Spinal cord (tissue), 10 donors: Measurements from ENCODE around the gene UBE2D2. TPM values are rescaled to one million over a fixed set of nuclear protein-coding genes. Genes with fewer than 3 reads are reported as not detected.
A peak's percentile ranks its signal among the peaks of the same experiment; 100 is the strongest.
"Not testable (repeated sequence)": the region's sequence is repeated elsewhere in the genome, so short reads cannot be mapped to it uniquely, and the experiment has no call there.

ENCODE experiments used
- DNase-seq, 6 donors: peaks; one replicate each; pipeline versions ENCODE4 v3.0.0 to v3.0.0-alpha.2; 2013 to 2015; ENCODE audit warnings: low spot score in 6 of 6, low read depth in 4 of 6
- H3K27ac ChIP-seq: one replicate; pipeline ENCODE4 v1.5.1; 2013; ENCODE audit warnings: low read depth, low read length, control low read depth
- H3K27me3 ChIP-seq: one replicate; pipeline ENCODE4 v1.6.1; 2013; ENCODE audit warnings: low read length; ENCODE audit not compliant: control insufficient read depth, insufficient read depth
- H3K36me3 ChIP-seq: one replicate; pipeline ENCODE4 v1.6.1; 2013; ENCODE audit warnings: low read length; ENCODE audit not compliant: control insufficient read depth, insufficient read depth
- H3K4me1 ChIP-seq: one replicate; pipeline ENCODE4 v1.6.1; 2013; ENCODE audit warnings: low read length; ENCODE audit not compliant: control insufficient read depth, insufficient read depth
- H3K4me3 ChIP-seq: one replicate; pipeline ENCODE4 v1.5.1; 2013; ENCODE audit warnings: low read depth, low read length, control low read depth
- H3K9me3 ChIP-seq: one replicate; pipeline ENCODE4 v1.6.1; 2013; ENCODE audit warnings: low read length; ENCODE audit not compliant: control insufficient read depth, insufficient read depth
- WGBS: methylation state at CpG from one replicate; pipeline ENCODE4 v1.1.5; 2013; ENCODE audit warnings: missing lambda C conversion rate; ENCODE audit not compliant: insufficient coverage; 5-methylcytosine and 5-hydroxymethylcytosine counted together
- polyA plus RNA-seq, 2 donors: library from polyadenylated mRNA; unstranded; fragments of 120-200 nt; gene quantifications; one replicate each; pipeline ENCODE4 v1.2.1, GENCODE V29; 2013; ENCODE audit not compliant: insufficient read length in 2 of 2
- total RNA-seq, 2 donors: library from RNA; depleted of rRNA in 1 of 2; stranded (reverse); fragments of 120-200 nt in 1 of 2; fragments of >200 nt in 1 of 2; gene quantifications; one replicate each; pipeline versions ENCODE4 v1.2.3 to v1.2.4, GENCODE V29; 2013 to 2014
- donor health status: healthy.

The UBE2D2 gene
- total and polyA plus RNA-seq, 4 donors = 108 to 185 (median 140) TPM

DNA sequence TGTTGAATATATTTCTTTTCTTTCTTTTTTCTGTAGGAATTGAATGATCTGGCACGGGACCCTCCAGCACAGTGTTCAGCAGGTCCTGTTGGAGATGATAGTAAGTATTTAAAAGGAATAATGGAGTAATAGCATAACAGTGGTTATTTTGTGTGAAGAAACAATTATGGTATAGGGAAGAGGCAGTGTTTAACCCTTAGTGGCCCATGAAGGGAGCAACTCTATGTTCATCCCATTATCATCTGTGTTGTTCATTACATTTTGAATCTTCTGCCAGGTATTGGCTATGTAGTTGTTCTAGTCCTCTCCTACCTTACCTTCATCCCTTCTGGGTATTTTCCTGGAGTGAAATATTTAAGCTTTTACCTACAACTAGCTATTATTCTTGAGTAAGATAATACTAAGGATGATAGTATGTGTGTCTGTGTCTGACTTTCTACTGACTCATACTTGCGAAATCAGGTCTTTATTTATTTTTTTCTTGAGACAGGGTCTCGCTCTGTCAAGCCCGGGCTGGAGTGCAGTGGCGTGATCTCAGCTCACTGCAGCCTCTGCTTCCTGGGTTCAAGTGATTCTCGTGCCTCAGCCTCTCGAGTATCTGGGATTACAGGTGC lies 39.3 kb downstream of the UBE2D2 start:
- Histone ChIP-seq H3K27ac (no peak overlapping the region), H3K9me3 (no peaks in the 10 kb centered on the region), H3K36me3 (peaks cover 33% of the 10 kb centered on the region), H3K4me3 (no peak overlapping the region), H3K4me1 (no peaks in the 10 kb centered on the region), H3K27me3 (no peaks in the 10 kb centered on the region)
- DNase-seq = no peak
- WGBS = 100% methylated on average over 7 of the region's 7 CpGs

DNA sequence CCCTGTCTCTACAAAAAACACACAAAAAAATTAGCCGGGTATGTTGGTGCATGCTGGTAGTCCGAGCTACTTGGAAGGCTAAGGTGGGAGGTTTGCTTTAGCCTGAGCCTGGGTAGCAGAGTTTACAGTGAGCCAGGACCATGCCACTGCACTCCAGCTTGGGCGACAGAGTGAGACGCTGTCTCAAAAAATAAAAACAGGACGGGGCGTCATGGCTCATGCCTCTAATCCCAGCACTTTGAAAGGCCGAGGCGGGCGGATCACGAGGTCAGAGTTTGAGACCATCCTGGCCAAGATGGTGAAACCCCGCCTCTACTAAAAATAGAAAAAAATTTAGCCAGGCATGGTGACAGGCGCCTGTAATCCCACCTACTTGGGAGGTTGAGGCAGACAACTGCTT lies 40.3 kb downstream of the UBE2D2 start:
- Histone ChIP-seq H3K9me3 (no peaks in the 10 kb centered on the region), H3K4me1 (no peaks in the 10 kb centered on the region), H3K4me3 (no peak overlapping the region), H3K36me3 (peaks cover 39% of the 10 kb centered on the region), H3K27ac (no peak overlapping the region), H3K27me3 (no peaks in the 10 kb centered on the region)
- no peak for DNase-seq
- 96% methylated on average over 10 of the region's 12 CpGs for WGBS

- H3K36me3 ChIP-seq = peaks cover 39% of the 10 kb centered on the region
- DNase-seq, H3K4me3 ChIP-seq, H3K27me3 ChIP-seq, H3K9me3 ChIP-seq, H3K4me1 ChIP-seq, H3K27ac ChIP-seq: not testable (repeated sequence)
- 93% methylated on average over 9 of the region's 9 CpGs for WGBS
These were observed 40.8 kb downstream of the UBE2D2 start for GRCh38 chr5:139601948-139602347.

- Histone ChIP-seq H3K36me3 (peaks cover 36% of the 10 kb centered on the region), H3K4me3 (no peak overlapping the region), H3K4me1 (peaks cover 4% of the 10 kb centered on the region), H3K9me3 (no peaks in the 10 kb centered on the region), H3K27me3 (no peaks in the 10 kb centered on the region), H3K27ac (no peak overlapping the region)
- WGBS = 97% methylated on average over 5 of the region's 8 CpGs
- peak in 1 of 6 donors; percentile 13 for DNase-seq
These were observed 44.7 kb downstream of the UBE2D2 start for GRCh38 chr5:139605887-139606286.

DNA sequence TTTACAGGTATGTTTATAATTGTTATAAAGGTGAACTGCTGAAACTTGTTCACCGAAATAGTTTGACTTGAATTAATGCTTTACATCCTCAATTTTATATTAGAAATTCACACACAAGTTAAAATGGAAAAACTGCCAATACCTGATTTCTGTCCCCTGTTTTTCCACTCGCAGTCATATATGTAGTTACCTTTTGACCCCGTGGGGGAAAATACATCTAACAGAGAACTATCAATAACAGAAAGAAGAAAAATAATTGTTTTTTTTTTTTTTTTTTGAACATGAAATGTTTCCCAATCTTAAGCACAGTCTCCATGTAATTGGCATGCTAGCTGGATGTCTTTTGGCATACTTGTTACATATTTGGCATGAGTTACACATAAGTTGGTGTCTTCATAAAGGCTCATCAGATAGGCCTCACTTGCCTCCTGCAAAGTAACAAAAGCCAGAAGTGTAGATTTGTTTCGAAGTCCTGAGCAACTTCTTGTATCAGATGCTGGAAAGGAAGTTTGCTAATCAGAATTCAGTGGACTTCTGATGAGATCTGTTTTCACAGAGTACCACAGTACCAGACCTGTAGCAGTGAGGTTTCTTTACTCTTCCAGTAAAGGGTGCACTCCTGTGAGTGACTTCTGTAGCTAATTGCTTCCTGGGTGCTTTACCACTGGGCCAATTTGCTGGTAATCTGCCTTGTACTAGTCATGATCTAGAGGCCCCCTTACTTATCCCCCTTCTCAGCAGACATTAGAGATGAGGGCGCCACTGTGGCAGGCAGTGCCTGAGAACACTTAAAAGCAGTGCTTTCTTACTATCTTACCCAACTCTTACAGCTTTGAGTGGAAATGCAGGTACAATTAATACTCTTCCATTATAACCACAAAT lies 50.8 kb downstream of the UBE2D2 start:
- peak in 1 of 6 donors; percentile 9 for DNase-seq
- no CpG with 5 or more reads among the region's 5 CpGs for WGBS
- H3K27ac ChIP-seq = no peak overlapping the region
- no peaks in the 10 kb centered on the region for H3K27me3 ChIP-seq
- peaks cover 9% of the 10 kb centered on the region for H3K36me3 ChIP-seq
- H3K9me3 ChIP-seq = no peaks in the 10 kb centered on the region
- no peak overlapping the region for H3K4me3 ChIP-seq
- peaks cover 4% of the 10 kb centered on the region for H3K4me1 ChIP-seq

DNA sequence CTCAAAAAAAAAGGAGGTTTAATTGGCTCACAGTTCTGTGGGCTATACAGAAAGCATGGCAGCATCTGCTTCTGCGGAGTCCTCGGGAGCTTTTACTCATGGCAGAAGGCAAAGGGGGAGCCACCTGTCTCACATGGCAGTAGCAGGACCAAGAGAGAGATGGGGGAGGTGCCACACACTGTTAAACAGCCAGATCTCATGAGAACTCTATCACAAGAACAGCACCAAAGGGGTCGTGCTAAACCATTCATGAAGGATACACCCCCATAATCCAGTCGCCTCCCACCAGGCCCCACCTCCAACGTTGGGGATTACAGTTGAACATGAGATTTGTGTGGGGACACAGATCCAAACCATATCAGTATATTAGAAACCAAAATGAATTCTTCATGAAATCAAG lies 58.7 kb downstream of the UBE2D2 start:
- Histone ChIP-seq H3K4me3 (no peak overlapping the region), H3K4me1 (no peaks in the 10 kb centered on the region), H3K9me3 (no peaks in the 10 kb centered on the region), H3K27ac (no peak overlapping the region), H3K36me3 (peaks cover 32% of the 10 kb centered on the region), H3K27me3 (no peaks in the 10 kb centered on the region)
- DNase-seq = no peak
- 86% methylated on average over 2 of the region's 5 CpGs for WGBS

GRCh38 chr5:139625398-139625797 lies 64.3 kb downstream of the UBE2D2 start:
- WGBS = 100% methylated on average over 4 of the region's 5 CpGs
- not testable (repeated sequence) for H3K9me3 ChIP-seq, H3K4me1 ChIP-seq, H3K4me3 ChIP-seq, DNase-seq, H3K27ac ChIP-seq, H3K27me3 ChIP-seq
- H3K36me3 ChIP-seq = peaks cover 33% of the 10 kb centered on the region

DNA sequence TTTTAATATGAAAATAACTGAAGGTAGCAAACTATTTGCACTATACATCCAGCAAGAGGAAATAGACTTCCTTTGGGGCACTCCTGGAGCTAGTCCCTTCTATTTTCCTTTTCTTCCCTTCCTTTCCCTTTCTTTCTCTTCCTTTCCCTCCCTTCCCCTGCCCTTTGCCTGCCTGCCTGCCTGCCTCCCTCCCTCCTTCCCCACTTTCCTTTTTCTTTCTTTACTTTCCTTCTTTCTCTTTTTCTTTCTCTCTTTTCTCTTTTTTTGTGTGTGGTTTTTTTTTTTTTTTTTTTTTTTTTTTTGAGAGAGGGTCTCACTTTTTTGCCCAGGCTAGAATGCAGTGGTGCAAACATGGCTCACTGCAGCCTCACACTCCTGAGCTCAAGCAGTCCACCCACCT lies 69.7 kb downstream of the UBE2D2 start:
- Histone ChIP-seq H3K27ac (no peak overlapping the region), H3K4me3 (no peak overlapping the region), H3K27me3 (no peaks in the 10 kb centered on the region), H3K36me3 (peaks cover 15% of the 10 kb centered on the region), H3K4me1 (peaks cover 21% of the 10 kb centered on the region), H3K9me3 (no peaks in the 10 kb centered on the region)
- no peak for DNase-seq

GRCh38 chr5:139631520-139632165 lies 70.5 kb downstream of the UBE2D2 start:
- H3K27ac ChIP-seq = no peak overlapping the region
- no peak overlapping the region for H3K4me3 ChIP-seq
- no peaks in the 10 kb centered on the region for H3K9me3 ChIP-seq
- WGBS = 78% methylated on average over 2 of the region's 3 CpGs
- H3K27me3 ChIP-seq = no peaks in the 10 kb centered on the region
- no peak for DNase-seq
- H3K4me1 ChIP-seq = peaks cover 29% of the 10 kb centered on the region
- peaks cover 11% of the 10 kb centered on the region for H3K36me3 ChIP-seq
